H1 (cell line): Measurements from ENCODE around the gene DENND1A. TPM values are rescaled to one million over a fixed set of nuclear protein-coding genes. Genes with fewer than 3 reads are reported as not detected.

Experiments used
- CTCF ChIA-PET: fragments of 300-600 bp; sonication (Branson Sonifier 250); formaldehyde crosslinking; loops from one replicate; lab custom pipeline; 2021; ENCODE audit not compliant: partially characterized antibody; lab: Charles Lee
- POLR2A ChIA-PET: fragments of 300-600 bp; sonication (Branson Sonifier 250); formaldehyde crosslinking; loops from one replicate; lab custom pipeline; 2021; ENCODE audit warnings: inconsistent platforms; ENCODE audit not compliant: partially characterized antibody; lab: Charles Lee
- DNase-seq, 2 experiments: peaks; one replicate each; pipeline versions ENCODE4 v3.0.0 to v3.0.0-alpha.2; 2010 to 2022; ENCODE audit warnings: low spot score in 2 of 2, low read depth in 1 of 2, mixed read lengths in 1 of 2
- FAIRE-seq: peaks from 2 replicates; lab custom pipeline; 2011; peaks lifted over from hg19 to GRCh38; lab: Jason Lieb, UNC
- H2AFZ ChIP-seq: 2 replicates; pipeline ENCODE4 v1.8.1; 2012; ENCODE audit warnings: low read length, inconsistent platforms
- H2AK5ac ChIP-seq: 2 replicates; pipeline ENCODE4 v1.6.1; 2013; ENCODE audit warnings: low read depth, low read length
- H2BK120ac ChIP-seq: replicated peaks from 2 replicates; pipeline ENCODE3; 2013; ENCODE audit warnings: low read depth, low read length, inconsistent platforms
- H2BK12ac ChIP-seq: 2 replicates; pipeline ENCODE4 v1.6.1; 2013; ENCODE audit warnings: low read depth, low read length
- H2BK15ac ChIP-seq: 2 replicates; pipeline ENCODE4 v1.6.1; 2013; ENCODE audit warnings: low read length
- H2BK20ac ChIP-seq: 2 replicates; pipeline ENCODE4 v1.6.1; 2013; ENCODE audit warnings: low read length
- H2BK5ac ChIP-seq: 2 replicates; pipeline ENCODE4 v1.6.1; 2013; ENCODE audit warnings: low read depth, low read length
- H3K14ac ChIP-seq: 2 replicates; pipeline ENCODE4 v1.6.1; 2013; ENCODE audit warnings: inconsistent platforms; ENCODE audit not compliant: insufficient read length
- H3K18ac ChIP-seq: 2 replicates; pipeline ENCODE4 v1.6.1; 2013; ENCODE audit warnings: low read length; ENCODE audit errors: extremely low read depth
- H3K23ac ChIP-seq: 2 replicates; pipeline ENCODE4 v1.6.1; 2013; ENCODE audit warnings: inconsistent platforms; ENCODE audit not compliant: insufficient read length
- H3K23me2 ChIP-seq: 2 replicates; pipeline ENCODE4 v1.6.1; 2013; ENCODE audit warnings: low read depth, low read length
- H3K27ac ChIP-seq: 2 replicates; pipeline ENCODE4 v1.6.1; 2011; ENCODE audit warnings: low read depth, low read length, inconsistent platforms
- H3K27me3 ChIP-seq, 4 experiments: replicated peaks in 1 of 4; 1 replicate in 1 of 4; 2 replicates in 3 of 4; pipeline versions ENCODE4 v1.6.1 to v1.8.1; 2011 to 2013; ENCODE audit warnings: low read length in 3 of 4, mild to moderate bottlenecking in 3 of 4, inconsistent platforms in 2 of 4, mixed read lengths in 2 of 4, moderate library complexity in 1 of 4; ENCODE audit not compliant: control insufficient read depth in 3 of 4, insufficient read depth in 3 of 4; ENCODE audit errors: extremely low read depth in 1 of 4
- H3K36me3 ChIP-seq, 4 experiments: 2 replicates each; pipeline versions ENCODE4 v1.6.1 to v1.8.1; 2011 to 2013; ENCODE audit warnings: mild to moderate bottlenecking in 4 of 4, low read length in 3 of 4, moderate library complexity in 2 of 4, control low read depth in 1 of 4, inconsistent platforms in 1 of 4; ENCODE audit not compliant: insufficient read depth in 4 of 4, control insufficient read depth in 2 of 4
- H3K4ac ChIP-seq: replicated peaks from 2 replicates; pipeline ENCODE3; 2013; ENCODE audit warnings: low read length, low read depth, mixed read lengths, inconsistent platforms; ENCODE audit not compliant: insufficient read length
- H3K4me1 ChIP-seq, 4 experiments: replicated peaks in 1 of 4; 1 replicate in 1 of 4; 2 replicates in 3 of 4; pipeline versions ENCODE4 v1.6.1 to v1.8.1; 2011 to 2013; ENCODE audit warnings: low read length in 3 of 4, inconsistent platforms in 2 of 4, mixed read lengths in 1 of 4; ENCODE audit not compliant: insufficient read depth in 4 of 4, control insufficient read depth in 3 of 4
- H3K4me2 ChIP-seq, 2 experiments: 2 replicates each; pipeline versions ENCODE4 v1.6.1 to v1.8.1; 2011 to 2013; ENCODE audit warnings: low read depth in 2 of 2, low read length in 2 of 2, control low read depth in 1 of 2, inconsistent platforms in 1 of 2, mild to moderate bottlenecking in 1 of 2; ENCODE audit not compliant: insufficient read depth in 1 of 2
- H3K4me3 ChIP-seq, 4 experiments: fragments of 200-600, 300-600 bp in 1 of 4; sonication (generic), shearing (Covaris generic), sonication (Bioruptor Twin) in 1 of 4; 2 replicates each; pipeline versions ENCODE4 v1.5.1 to v1.8.1; 2011 to 2016; ENCODE audit warnings: low read length in 4 of 4, low read depth in 3 of 4, control low read depth in 2 of 4, inconsistent platforms in 2 of 4, mild to moderate bottlenecking in 2 of 4, mixed read lengths in 1 of 4, moderate library complexity in 1 of 4; ENCODE audit not compliant: insufficient read depth in 2 of 4; ENCODE audit errors: extremely low read depth in 1 of 4
- H3K56ac ChIP-seq: replicated peaks from 2 replicates; pipeline ENCODE3; 2013; ENCODE audit warnings: low read depth, mild to moderate bottlenecking, mixed read lengths, low read length, inconsistent platforms; ENCODE audit not compliant: insufficient read length
- H3K79me1 ChIP-seq: 2 replicates; pipeline ENCODE4 v1.6.1; 2013; ENCODE audit warnings: low read depth, low read length, control low read depth
- H3K79me2 ChIP-seq, 2 experiments: 2 replicates each; pipeline versions ENCODE4 v1.6.1 to v1.8.1; 2012 to 2013; ENCODE audit warnings: low read length in 2 of 2, mild to moderate bottlenecking in 2 of 2, inconsistent platforms in 1 of 2; ENCODE audit not compliant: insufficient read depth in 2 of 2, control insufficient read depth in 1 of 2
- H3K9ac ChIP-seq, 4 experiments: replicated peaks in 1 of 4; 1 replicate in 1 of 4; 2 replicates in 3 of 4; pipeline versions ENCODE4 v1.6.1 to v1.8.1; 2011 to 2013; ENCODE audit warnings: low read depth in 3 of 4, low read length in 3 of 4, control low read depth in 2 of 4, mild to moderate bottlenecking in 2 of 4, moderate library complexity in 2 of 4, inconsistent platforms in 1 of 4; ENCODE audit errors: extremely low read depth in 1 of 4
- H3K9me3 ChIP-seq, 2 experiments: 2 replicates each; pipeline versions ENCODE4 v1.6.1 to v1.8.1; 2012 to 2013; ENCODE audit warnings: mild to moderate bottlenecking in 2 of 2, moderate library complexity in 2 of 2, control low read depth in 1 of 2, inconsistent platforms in 1 of 2, low read depth in 1 of 2, low read length in 1 of 2, mixed read lengths in 1 of 2; ENCODE audit not compliant: insufficient read depth in 2 of 2
- H4K20me1 ChIP-seq, 2 experiments: replicated peaks in 1 of 2; 2 replicates each; pipeline versions ENCODE3 to v1.8.1; 2011 to 2013; ENCODE audit warnings: inconsistent platforms in 2 of 2, low read length in 2 of 2, mild to moderate bottlenecking in 1 of 2; ENCODE audit not compliant: insufficient read depth in 2 of 2, control insufficient read depth in 1 of 2
- H4K5ac ChIP-seq: 2 replicates; pipeline ENCODE4 v1.6.1; 2013; ENCODE audit warnings: low read length, low read depth, mixed read lengths, inconsistent platforms; ENCODE audit not compliant: insufficient read length
- H4K8ac ChIP-seq: 2 replicates; pipeline ENCODE4 v1.8.0; 2013; ENCODE audit warnings: mild to moderate bottlenecking, moderate library complexity, low read length, inconsistent platforms; ENCODE audit not compliant: insufficient read depth; ENCODE audit errors: extremely low read depth
- H4K91ac ChIP-seq: replicated peaks from 2 replicates; pipeline ENCODE3; 2013; ENCODE audit warnings: low read length, mixed read lengths, inconsistent platforms; ENCODE audit not compliant: insufficient read length
- CREB1 ChIP-seq: IDR thresholded peaks from 2 replicates; pipeline ENCODE4 v1.6.1; 2012; ENCODE audit warnings: inconsistent platforms
- FOSL1 ChIP-seq: IDR thresholded peaks from 2 replicates; pipeline ENCODE4 v1.6.1; 2011; ENCODE audit warnings: mild to moderate bottlenecking, low read depth, low read length, moderate library complexity; ENCODE audit not compliant: insufficient read depth
- GABPA ChIP-seq: IDR thresholded peaks from 2 replicates; pipeline ENCODE4 v1.6.1; 2011; ENCODE audit warnings: mild to moderate bottlenecking, low read length, moderate library complexity, borderline replicate concordance; ENCODE audit not compliant: insufficient read depth
- KDM1A ChIP-seq: fragments of 200-600, 300-600 bp; sonication (generic); IDR thresholded peaks from 2 replicates; pipeline ENCODE4 v1.7.1; 2016; ENCODE audit warnings: mild to moderate bottlenecking, low read length, borderline replicate concordance
- KDM4A ChIP-seq: IDR thresholded peaks from one replicate; pipeline ENCODE4 v1.7.1; 2012; ENCODE audit warnings: low read depth, mild to moderate bottlenecking, moderate library complexity, low read length, inconsistent platforms; ENCODE audit not compliant: severe bottlenecking
- PHF8 ChIP-seq: fragments of 200-600 bp; sonication (generic); conservative IDR thresholded peaks from 2 replicates; pipeline ENCODE4 v1.7.1; 2012; ENCODE audit warnings: low read depth, mild to moderate bottlenecking, inconsistent platforms, low read length, moderate library complexity
- SP2 ChIP-seq: IDR thresholded peaks from 2 replicates; pipeline ENCODE4 v1.6.1; 2012; ENCODE audit warnings: mild to moderate bottlenecking, low read length, inconsistent platforms
- WGBS, 2 experiments: shearing (Covaris generic) in 1 of 2; methylation state at CpG; one replicate each; pipeline versions ENCODE4 v1.1.6 to v1.1.7; 2013 to 2015; ENCODE audit warnings: low lambda C conversion rate in 2 of 2, mixed read lengths in 2 of 2, inconsistent platforms in 1 of 2, low coverage in 1 of 2, missing lambda C conversion rate in 1 of 2; ENCODE audit not compliant: insufficient replicate concordance in 2 of 2, insufficient coverage in 1 of 2, insufficient read length in 1 of 2; ENCODE audit errors: extremely low coverage in 1 of 2, missing lambda C conversion rate in 1 of 2; 5-methylcytosine and 5-hydroxymethylcytosine counted together
- polyA plus RNA-seq, 7 experiments: library from polyadenylated mRNA; depleted of rRNA in 3 of 7; stranded (reverse) in 5 of 7; unstranded in 2 of 7; fragments of >200 nt in 5 of 7; fragments of 200-250 nt in 2 of 7; gene quantifications; 1 replicate in 5 of 7; 2 replicates in 1 of 7; 4 replicates in 1 of 7; pipeline versions ENCODE4 v1.2.1 to v1.2.3, GENCODE V29; 2011 to 2013; ENCODE audit warnings: missing spikeins in 2 of 7, mixed read lengths in 2 of 7
- total RNA-seq: library from RNA; stranded (reverse); fragmentation: NEBNext Ultra II Directional; extraction: Animal tissue kit (Norgen Biotek cat#: 25700); gene quantifications from 2 replicates; pipeline ENCODE4 v1.2.1, GENCODE V29; 2021
- TF ChIP-seq, protein P1 (sequence below): IDR thresholded peaks from 2 replicates; pipeline ENCODE4 v1.6.1; 2011; ENCODE audit warnings: low read length, improper control_type of control experiment

The DENND1A gene
- total and polyA plus RNA-seq, 2 of the 8 experiments (the other 6 are each of a cell fraction or from before 2014, with no cell fraction given) = 24.1 to 26.4 TPM

DNA sequence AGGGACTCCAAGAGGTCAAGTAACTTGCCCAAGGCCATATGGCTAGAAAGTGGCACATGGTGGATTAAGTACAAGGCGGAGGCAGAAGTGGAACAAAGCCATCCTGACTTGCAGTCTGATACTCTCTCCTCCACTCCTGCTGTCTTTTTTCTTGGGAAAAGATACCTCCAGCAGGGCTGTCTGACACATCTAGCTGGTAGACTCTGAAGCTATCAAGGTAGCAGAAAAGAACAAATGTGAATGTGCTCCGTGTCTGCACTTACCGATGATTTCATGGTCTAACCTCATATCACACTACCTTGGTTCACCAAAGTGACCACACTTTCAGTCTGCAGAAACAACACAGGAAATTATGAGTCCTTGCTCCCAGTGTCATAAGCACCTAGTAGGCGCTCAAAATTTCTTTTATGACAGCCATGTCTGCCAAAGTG lies 289.1 kb downstream of the DENND1A start:
- CTCF ChIA-PET = no interaction called here
- H3K79me2 ChIP-seq = no peaks in the 10 kb centered on the region
- H2BK12ac ChIP-seq = no peak overlapping the region
- H3K18ac ChIP-seq = no peak overlapping the region
- no peaks in the 10 kb centered on the region; a peak in 1 of 7 replicates for H3K27me3 ChIP-seq
- TF ChIP-seq KDM4A (no peak), CREB1 (no peak), KDM1A (no peak), GABPA (no peak), FOSL1 (no peak), PHF8 (no peak), SP2 (no peak)
- TF ChIP-seq, protein P1, sequence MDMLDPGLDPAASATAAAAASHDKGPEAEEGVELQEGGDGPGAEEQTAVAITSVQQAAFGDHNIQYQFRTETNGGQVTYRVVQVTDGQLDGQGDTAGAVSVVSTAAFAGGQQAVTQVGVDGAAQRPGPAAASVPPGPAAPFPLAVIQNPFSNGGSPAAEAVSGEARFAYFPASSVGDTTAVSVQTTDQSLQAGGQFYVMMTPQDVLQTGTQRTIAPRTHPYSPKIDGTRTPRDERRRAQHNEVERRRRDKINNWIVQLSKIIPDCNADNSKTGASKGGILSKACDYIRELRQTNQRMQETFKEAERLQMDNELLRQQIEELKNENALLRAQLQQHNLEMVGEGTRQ = no peak
- no peaks in the 10 kb centered on the region for H3K79me1 ChIP-seq
- H2AFZ ChIP-seq = no peak overlapping the region
- H4K8ac ChIP-seq = no peak overlapping the region
- FAIRE-seq = no peak
- H2BK120ac ChIP-seq = no peak overlapping the region
- no peaks in the 10 kb centered on the region; the same call in 1 of the 2 replicates for H3K23me2 ChIP-seq
- 79% methylated on average over 4 of the region's 4 CpGs; no CpG with 5 or more reads in 1 of the 2 experiments for WGBS, 2 experiments
- no peak overlapping the region for H3K27ac ChIP-seq
- no peaks in the 10 kb centered on the region for H3K4me1 ChIP-seq
- POLR2A ChIA-PET = no interaction called here
- H3K23ac ChIP-seq = no peak overlapping the region
- no peaks in the 10 kb centered on the region for H3K9me3 ChIP-seq
- H2BK5ac ChIP-seq = no peak overlapping the region
- H4K20me1 ChIP-seq = no peaks in the 10 kb centered on the region
- no peak overlapping the region for H3K4ac ChIP-seq
- H3K9ac ChIP-seq = no peak overlapping the region
- DNase-seq = no peak
- H3K4me3 ChIP-seq = no peak overlapping the region
- no peak overlapping the region for H2AK5ac ChIP-seq
- no peak overlapping the region for H4K5ac ChIP-seq
- H2BK15ac ChIP-seq = no peak overlapping the region
- H3K56ac ChIP-seq = no peak overlapping the region
- no peak overlapping the region for H2BK20ac ChIP-seq
- no peaks in the 10 kb centered on the region for H3K36me3 ChIP-seq
- H3K14ac ChIP-seq = no peak overlapping the region
- no peak overlapping the region for H4K91ac ChIP-seq
- H3K4me2 ChIP-seq = no peak overlapping the region
